ENCODE data around the gene KLK13. TPM values are rescaled to one million over a fixed set of nuclear protein-coding genes. Genes with fewer than 3 reads are reported as not detected.

The KLK13 gene
- total and polyA plus RNA-seq, 7 donors: 0.58 to 0.60 TPM; not detected in 5

- DNase-seq: peak; percentile 51
- H3K27me3 ChIP-seq: peaks cover 2 to 72% (median 26%) of the 10 kb centered on the region in 3 donors
- WGBS, 2 donors: 42 to 62% methylated on average over 18 of the region's 18 CpGs
- intact Hi-C loops (cut with DNase I): no loop called here
- no peak overlapping the region for H3K4me3 ChIP-seq
- no peak overlapping the region for H3K27ac ChIP-seq
- H3K9me3 ChIP-seq: no peaks in the 10 kb centered on the region
- H3K4me1 ChIP-seq: no peaks in the 10 kb centered on the region
- no peaks in the 10 kb centered on the region for H3K36me3 ChIP-seq
- no peak for TF ChIP-seq EP300 (IDR thresholded peaks at IDR 0.05)
Measured at GRCh38 chr19:51025809-51026553, 38.9 kb downstream of the KLK13 start.

GRCh38 chr19:51025401-51025800 lies 39.5 kb downstream of the KLK13 start:
- Histone ChIP-seq H3K27me3 (peaks cover 2 to 75% (median 26%) of the 10 kb centered on the region in 3 donors), H3K4me3 (no peak overlapping the region), H3K27ac (no peak overlapping the region), H3K36me3 (no peaks in the 10 kb centered on the region), H3K4me1 (no peaks in the 10 kb centered on the region), H3K9me3 (no peaks in the 10 kb centered on the region)
- TF ChIP-seq EP300 (IDR thresholded peaks at IDR 0.05): no peak
- TF ChIP-seq POLR2A (IDR thresholded peaks at IDR 0.05): no peak
- TF ChIP-seq CTCF (IDR thresholded peaks at IDR 0.05): no peak
- no peak for TF ChIP-seq POLR2AphosphoS5 (IDR thresholded peaks at IDR 0.05)
- intact Hi-C loops (cut with DNase I): no loop called here
- DNase-seq: no peak
- WGBS, 2 donors: 78 to 88% methylated on average over 6 of the region's 6 CpGs

GRCh38 chr19:51024924-51025323 lies 40.0 kb downstream of the KLK13 start:
- intact Hi-C loops (cut with DNase I): loop anchor here (5.0 kb wide), 1 partner anchor 142 kb away; no protein-coding TSS in a partner anchor
- H3K9me3 ChIP-seq: no peaks in the 10 kb centered on the region
- WGBS, 2 donors: 27 to 48% methylated on average over 5 of the region's 5 CpGs
- H3K27me3 ChIP-seq: peaks cover 2 to 80% (median 27%) of the 10 kb centered on the region in 3 donors
- no peak for DNase-seq
- TF ChIP-seq CTCF (IDR thresholded peaks at IDR 0.05): no peak
- no peak for TF ChIP-seq POLR2A (IDR thresholded peaks at IDR 0.05)
- no peak for TF ChIP-seq EP300 (IDR thresholded peaks at IDR 0.05)
- no peak for TF ChIP-seq POLR2AphosphoS5 (IDR thresholded peaks at IDR 0.05)
- no peak overlapping the region for H3K27ac ChIP-seq
- H3K4me3 ChIP-seq: no peak overlapping the region
- H3K36me3 ChIP-seq: no peaks in the 10 kb centered on the region
- no peaks in the 10 kb centered on the region for H3K4me1 ChIP-seq

GRCh38 chr19:51023946-51024345 lies 40.9 kb downstream of the KLK13 start:
- WGBS, 2 donors: 72 to 77% methylated on average over 11 of the region's 11 CpGs
- Histone ChIP-seq H3K36me3 (no peaks in the 10 kb centered on the region), H3K4me1 (peaks cover 0 to 9% (median 5%) of the 10 kb centered on the region in 4 donors), H3K4me3 (no peak overlapping the region), H3K9me3 (no peaks in the 10 kb centered on the region), H3K27me3 (peaks cover 6 to 84% (median 37%) of the 10 kb centered on the region in 3 donors), H3K27ac (no peak overlapping the region)
- TF ChIP-seq EP300 (IDR thresholded peaks at IDR 0.05) (no peak), POLR2AphosphoS5 (IDR thresholded peaks at IDR 0.05) (no peak), POLR2A (IDR thresholded peaks at IDR 0.05) (no peak), CTCF (IDR thresholded peaks at IDR 0.05) (no peak)
- peak; percentile 38 for DNase-seq
- intact Hi-C loops (cut with DNase I): loop anchor here (5.0 kb wide), 1 partner anchor 143 kb away; no protein-coding TSS in a partner anchor

- peaks cover 10 to 87% (median 50%) of the 10 kb centered on the region in 3 donors for H3K27me3 ChIP-seq
- peak; percentile 33 for DNase-seq
- peaks cover 0 to 18% (median 11%) of the 10 kb centered on the region in 4 donors for H3K4me1 ChIP-seq
- TF ChIP-seq EP300 (IDR thresholded peaks at IDR 0.05) (no peak), POLR2A (IDR thresholded peaks at IDR 0.05) (no peak), CTCF (IDR thresholded peaks at IDR 0.05) (no peak), POLR2AphosphoS5 (IDR thresholded peaks at IDR 0.05) (no peak)
- intact Hi-C loops (cut with DNase I): loop anchor here (5.0 kb wide), 1 partner anchor 145 kb away; no protein-coding TSS in a partner anchor
- H3K27ac ChIP-seq: no peak overlapping the region
- H3K36me3 ChIP-seq: no peaks in the 10 kb centered on the region
- WGBS, 2 donors: 60 to 65% methylated on average over 14 of the region's 14 CpGs
- H3K9me3 ChIP-seq: no peaks in the 10 kb centered on the region
- no peak overlapping the region for H3K4me3 ChIP-seq
Measured at GRCh38 chr19:51022526-51022925, 42.4 kb downstream of the KLK13 start.

Measured in sigmoid colon (tissue), 7 donors.